Transverse colon (tissue), 4 donors: ENCODE measurements around the gene ERVFRD-1. TPM values are rescaled to one million over a fixed set of nuclear protein-coding genes. Genes with fewer than 3 reads are reported as not detected.
"Not testable (repeated sequence)": the region's sequence is repeated elsewhere in the genome, so short reads cannot be mapped to it uniquely, and the experiment has no call there.

Experiments
- DNase-seq: peaks from one replicate; pipeline ENCODE4 v3.0.0-alpha.2; 2019
- H3K27ac ChIP-seq, 4 donors: fragments of 200-600 bp; sonication (generic); 2 replicates each; pipeline ENCODE4 v1.5.1; 2016 to 2018; ENCODE audit warnings: inconsistent platforms in 4 of 4
- H3K27me3 ChIP-seq: fragments of 200-600 bp; sonication (generic); 2 replicates; pipeline ENCODE4 v1.5.1; 2017; ENCODE audit warnings: inconsistent platforms
- H3K36me3 ChIP-seq, 4 donors: fragments of 200-600 bp; sonication (generic); 2 replicates each; pipeline ENCODE4 v1.5.1; 2017 to 2019; ENCODE audit warnings: inconsistent platforms in 4 of 4
- H3K4me1 ChIP-seq, 4 donors: fragments of 200-600 bp; sonication (generic); 2 replicates each; pipeline ENCODE4 v1.5.1; 2017 to 2020; ENCODE audit warnings: inconsistent platforms in 4 of 4
- H3K4me3 ChIP-seq, 4 donors: fragments of 200-600 bp; sonication (generic); 1 replicate in 1 of 4; 2 replicates in 3 of 4; pipeline versions ENCODE4 v1.5.1 to v1.6.1; 2017 to 2019; ENCODE audit warnings: inconsistent platforms in 4 of 4
- H3K9me3 ChIP-seq, 2 donors: fragments of 200-600 bp; sonication (generic); 2 replicates each; pipeline ENCODE4 v1.5.1; 2017 to 2019; ENCODE audit warnings: inconsistent platforms in 2 of 2
- EP300 ChIP-seq: sonication (generic); formaldehyde crosslinking; IDR thresholded peaks from one replicate; pipeline ENCODE4 v1.6.1; 2017; ENCODE audit warnings: antibody characterized with exemption, low read depth
- POLR2A ChIP-seq: fragments of 450-650 bp; IDR thresholded peaks from one replicate; pipeline ENCODE4 v1.6.1; 2016; ENCODE audit warnings: antibody characterized with exemption, mild to moderate bottlenecking, moderate library complexity
- POLR2AphosphoS5 ChIP-seq, 3 donors: sonication (generic); formaldehyde crosslinking; IDR thresholded peaks; one replicate each; pipeline ENCODE4 v1.6.1; 2016; ENCODE audit warnings: antibody characterized with exemption in 3 of 3
- WGBS, 2 donors: methylation state at CpG; one replicate each; pipeline ENCODE4 v1.1.5; 2018; ENCODE audit warnings: low coverage in 1 of 2; 5-methylcytosine and 5-hydroxymethylcytosine counted together
- in situ Hi-C, 4 donors: fragments of 200-750 bp; cut with MboI; loops; one replicate each; pipeline versions ENCODE4 v1.15.0 to v1.15.1; 2017; ENCODE audit warnings: low sequenced_read_pairs in 3 of 4, low pct_ligation_motif_present in 1 of 4, low pct_unique_long_range_greater_than_20kb in 1 of 4
- intact Hi-C: fragments of 100-400 bp; cut with DNase I; formaldehyde crosslinking; loops from one replicate; pipeline ENCODE4 v1.15.1; 2023; ENCODE audit warnings: low total_unique reads
- total RNA-seq, 4 donors: library from RNA; depleted of rRNA; stranded (reverse); fragments of >200 nt; gene quantifications; one replicate each; pipeline ENCODE4 v1.1.0, GENCODE V29; 2016
- TF ChIP-seq, protein P1 (sequence below), 5 experiments: fragments of 200-600 bp in 3 of 5; fragments of 450-650 bp in 2 of 5; sonication (generic) in 3 of 5; IDR thresholded peaks; 1 replicate in 2 of 5; 2 replicates in 3 of 5; pipeline ENCODE4 v1.5.1; 2016 to 2017; ENCODE audit warnings: antibody characterized with exemption in 5 of 5, inconsistent platforms in 3 of 5, mild to moderate bottlenecking in 2 of 5, moderate library complexity in 1 of 5

The ERVFRD-1 gene
- total RNA-seq, 4 donors from 2014 or later: not detected

DNA sequence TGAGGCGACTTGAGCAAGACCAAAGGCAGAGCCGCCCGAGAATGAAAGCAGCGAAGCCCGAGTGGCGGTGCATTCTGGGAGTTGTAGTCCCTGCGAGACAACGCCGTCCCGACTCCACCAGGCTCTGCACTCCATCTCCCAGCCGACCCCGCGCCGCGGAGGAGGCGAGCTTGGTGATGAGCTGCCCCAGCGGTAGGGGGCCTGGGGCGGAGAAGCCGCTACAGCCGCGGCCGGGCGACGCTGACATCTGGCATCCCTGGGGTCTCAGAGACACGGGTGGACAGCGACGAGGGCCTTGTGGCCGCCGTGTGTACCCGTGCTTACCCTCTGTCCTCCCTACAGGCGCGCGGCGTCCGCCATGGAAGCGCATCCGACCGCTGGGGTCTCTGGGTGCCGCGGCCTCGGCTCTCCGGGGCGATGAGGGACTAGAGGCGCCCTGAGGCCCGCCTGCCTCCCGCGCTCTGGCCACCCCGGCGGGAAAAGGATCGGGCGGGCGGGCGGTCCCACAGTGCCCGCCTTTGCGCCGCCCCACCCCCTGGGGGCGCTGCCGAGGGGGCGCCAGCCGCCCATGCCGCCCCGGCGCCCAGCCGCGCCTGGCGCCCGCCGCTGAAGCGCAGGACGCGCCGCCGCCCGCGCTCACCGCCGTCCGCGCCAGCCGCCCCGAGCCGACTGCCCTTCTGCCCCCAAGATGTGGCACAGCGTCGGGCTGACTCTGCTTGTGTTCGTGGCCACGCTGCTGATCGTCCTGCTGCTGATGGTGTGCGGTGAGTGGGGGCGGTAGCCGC is 17.7 kb downstream of the ERVFRD-1 start, which contains the start of gene SMIM13:
Gene SMIM13 (plus strand): TSS at position 209 of the 785 bp plus-strand sequence. CDS start 480 bp downstream, at position 689.
- WGBS, 2 donors: 1% methylated on average over 75 of the region's 90 CpGs; no CpG with 5 or more reads in 1 of the 2 donors

DNA sequence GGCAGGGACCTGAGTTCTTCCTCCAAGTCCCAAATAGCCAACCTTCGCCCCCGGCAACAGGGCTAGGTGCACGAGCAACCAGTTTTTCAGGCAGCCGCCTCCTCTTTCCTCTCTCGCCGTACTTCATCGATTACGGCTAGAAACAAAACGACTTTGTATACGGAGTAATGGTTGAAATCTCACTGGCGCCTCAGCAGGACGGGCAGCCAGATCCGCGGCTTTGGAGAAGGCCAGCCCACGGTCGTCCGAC is 18.2 kb downstream of the ERVFRD-1 start:
- intact Hi-C loops (no loop called here), in situ Hi-C loops (no loop called here)
- H3K36me3 ChIP-seq: no peaks in the 10 kb centered on the region
- no peaks in the 10 kb centered on the region for H3K9me3 ChIP-seq
- TF ChIP-seq POLR2AphosphoS5 (IDR thresholded peaks at IDR 0.05): no peak
- TF ChIP-seq, protein P1, sequence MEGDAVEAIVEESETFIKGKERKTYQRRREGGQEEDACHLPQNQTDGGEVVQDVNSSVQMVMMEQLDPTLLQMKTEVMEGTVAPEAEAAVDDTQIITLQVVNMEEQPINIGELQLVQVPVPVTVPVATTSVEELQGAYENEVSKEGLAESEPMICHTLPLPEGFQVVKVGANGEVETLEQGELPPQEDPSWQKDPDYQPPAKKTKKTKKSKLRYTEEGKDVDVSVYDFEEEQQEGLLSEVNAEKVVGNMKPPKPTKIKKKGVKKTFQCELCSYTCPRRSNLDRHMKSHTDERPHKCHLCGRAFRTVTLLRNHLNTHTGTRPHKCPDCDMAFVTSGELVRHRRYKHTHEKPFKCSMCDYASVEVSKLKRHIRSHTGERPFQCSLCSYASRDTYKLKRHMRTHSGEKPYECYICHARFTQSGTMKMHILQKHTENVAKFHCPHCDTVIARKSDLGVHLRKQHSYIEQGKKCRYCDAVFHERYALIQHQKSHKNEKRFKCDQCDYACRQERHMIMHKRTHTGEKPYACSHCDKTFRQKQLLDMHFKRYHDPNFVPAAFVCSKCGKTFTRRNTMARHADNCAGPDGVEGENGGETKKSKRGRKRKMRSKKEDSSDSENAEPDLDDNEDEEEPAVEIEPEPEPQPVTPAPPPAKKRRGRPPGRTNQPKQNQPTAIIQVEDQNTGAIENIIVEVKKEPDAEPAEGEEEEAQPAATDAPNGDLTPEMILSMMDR (IDR thresholded peaks at IDR 0.05): no peak
- no peak for TF ChIP-seq POLR2A
- TF ChIP-seq EP300: no peak
- H3K27me3 ChIP-seq: no peaks in the 10 kb centered on the region
- 0 to 5% methylated on average over 7 to 17 of the region's 17 CpGs for WGBS, 2 donors
- DNase-seq: no peak
- peaks cover 4 to 21% (median 14%) of the 10 kb centered on the region in 4 donors for H3K4me1 ChIP-seq
- H3K27ac ChIP-seq: peak overlapping the region; percentile 94 to 100 (median 99)
- H3K4me3 ChIP-seq: peak overlapping the region; percentile 64 to 100 (median 90)

More for the DNA sequence above, 17.7 kb downstream of the ERVFRD-1 start, which contains the start of gene SMIM13:
- in situ Hi-C loops (no loop called here), intact Hi-C loops (no loop called here)
- H3K4me1 ChIP-seq: peaks cover 4 to 21% (median 14%) of the 10 kb centered on the region in 4 donors
- DNase-seq: peak; percentile 98
- no peaks in the 10 kb centered on the region for H3K9me3 ChIP-seq
- TF ChIP-seq EP300 (no peak), POLR2AphosphoS5 (IDR thresholded peaks at IDR 0.05) (peak; percentile 81 to 88 (median 82)), POLR2A (peak; percentile 72)
- TF ChIP-seq, protein P1 (IDR thresholded peaks at IDR 0.05): peak; percentile 55 to 79 (median 62)
- H3K27me3 ChIP-seq: no peaks in the 10 kb centered on the region
- peak within 1 kb of the TSS; percentile 64 to 100 (median 90) for H3K4me3 ChIP-seq
- no peaks in the 10 kb centered on the region for H3K36me3 ChIP-seq
- peak within 1 kb of the TSS; percentile 94 to 100 (median 99) for H3K27ac ChIP-seq

DNA sequence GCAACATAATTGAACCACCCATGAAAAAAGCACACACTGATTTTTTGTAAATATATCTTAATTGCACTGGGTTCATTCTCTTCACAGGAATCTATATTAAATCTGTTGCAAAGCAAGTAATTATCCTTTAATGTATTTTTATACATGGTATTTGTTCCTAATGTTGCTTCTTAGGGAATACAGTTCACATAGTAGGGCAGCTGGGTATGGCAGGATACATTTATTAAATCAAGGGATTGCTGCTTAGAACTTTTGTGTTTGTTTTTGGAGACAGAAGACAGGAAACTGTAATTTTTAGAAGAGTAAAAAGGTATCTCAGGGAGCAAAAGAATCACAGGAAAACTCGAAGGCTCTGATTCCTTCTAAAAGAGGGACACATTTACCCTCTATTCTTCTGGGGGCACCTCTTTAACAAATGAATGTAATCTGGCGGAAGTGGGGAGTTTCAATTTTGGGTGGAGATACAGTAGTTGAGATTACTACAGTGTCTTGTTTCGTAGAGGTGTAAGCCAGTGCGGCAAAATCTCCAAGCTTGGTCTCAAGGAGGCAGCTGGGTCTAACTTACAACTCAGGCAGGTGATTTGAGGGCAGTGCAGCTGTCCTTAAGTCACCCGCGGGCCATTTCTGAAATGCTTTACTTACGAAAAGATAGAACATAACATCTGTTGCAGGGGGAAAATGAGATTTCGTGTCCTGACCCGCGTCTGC is 18.7 kb downstream of the ERVFRD-1 start:
- Histone ChIP-seq H3K36me3 (no peaks in the 10 kb centered on the region), H3K27me3 (no peaks in the 10 kb centered on the region), H3K4me1 (peaks cover 4 to 21% (median 14%) of the 10 kb centered on the region in 4 donors), H3K4me3 (peak overlapping the region; percentile 64 to 100 (median 90)), H3K9me3 (no peaks in the 10 kb centered on the region), H3K27ac (peak overlapping the region; percentile 94 to 100 (median 99))
- 6 to 20% methylated on average over 2 to 10 of the region's 10 CpGs for WGBS, 2 donors
- TF ChIP-seq, protein P1 (IDR thresholded peaks at IDR 0.05): no peak
- TF ChIP-seq EP300 (no peak), POLR2A (no peak), POLR2AphosphoS5 (IDR thresholded peaks at IDR 0.05) (no peak)
- in situ Hi-C loops: no loop called here
- DNase-seq: peak; percentile 58
- intact Hi-C loops: no loop called here

DNA sequence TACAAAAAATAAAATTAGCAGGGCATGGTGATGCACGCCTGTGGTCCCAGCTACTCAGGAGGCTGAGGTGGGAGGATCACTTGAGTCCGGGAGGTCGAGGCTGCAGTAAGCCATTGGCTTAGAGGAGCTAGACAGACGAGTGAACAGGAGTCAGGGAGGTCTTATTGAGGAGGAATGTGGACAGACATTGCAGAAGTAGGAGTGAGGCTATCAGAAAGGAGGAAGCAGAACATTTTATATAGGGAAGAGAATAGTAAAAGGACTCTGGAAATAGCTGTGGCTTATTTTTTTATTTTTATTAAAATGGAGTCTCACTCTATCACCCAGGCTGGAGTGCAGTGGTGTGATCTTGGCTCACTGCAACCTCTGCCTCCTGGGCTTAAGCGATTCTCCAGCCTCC is 20.4 kb downstream of the ERVFRD-1 start:
- intact Hi-C loops, H3K27me3 ChIP-seq, H3K4me3 ChIP-seq, H3K27ac ChIP-seq, H3K36me3 ChIP-seq, DNase-seq, in situ Hi-C loops, H3K9me3 ChIP-seq: not testable (repeated sequence)
- 80 to 91% methylated on average over 2 to 5 of the region's 5 CpGs for WGBS, 2 donors
- H3K4me1 ChIP-seq: peaks cover 4 to 20% (median 14%) of the 10 kb centered on the region in 4 donors
